NCI-H69 (cell line): ENCODE results near the gene FEN1.

Experiments used
- DNase-seq: peaks from one replicate; lab custom pipeline; 2025; lab: John Stamatoyannopoulos, UW

The FEN1 gene

GRCh38 chr11:61756452-61757212 lies 36.1 kb upstream of the FEN1 start:
- peak; percentile 64 for DNase-seq

GRCh38 chr11:61757213-61757862 lies 35.4 kb upstream of the FEN1 start:
- no peak for DNase-seq

- DNase-seq: no peak
These were observed 31.8 kb upstream of the FEN1 start for GRCh38 chr11:61760946-61761345.

- no peak for DNase-seq
These were observed 31.1 kb upstream of the FEN1 start for GRCh38 chr11:61761440-61762222.

GRCh38 chr11:61762223-61762615 lies 30.5 kb upstream of the FEN1 start:
- no peak for DNase-seq

GRCh38 chr11:61762798-61763197 lies 29.9 kb upstream of the FEN1 start:
- DNase-seq: no peak

- no peak for DNase-seq
These were observed 28.6 kb upstream of the FEN1 start for GRCh38 chr11:61763930-61764605.

GRCh38 chr11:61764606-61765260 lies 28.0 kb upstream of the FEN1 start:
- no peak for DNase-seq

- no peak for DNase-seq
These were observed 27.0 kb upstream of the FEN1 start for GRCh38 chr11:61765550-61766253.

GRCh38 chr11:61766353-61766841 lies 26.3 kb upstream of the FEN1 start:
- DNase-seq: no peak

GRCh38 chr11:61768376-61769076 lies 24.2 kb upstream of the FEN1 start:
- DNase-seq: no peak

GRCh38 chr11:61769169-61769920 lies 23.4 kb upstream of the FEN1 start:
- DNase-seq: no peak

- DNase-seq: no peak
These were observed 22.6 kb upstream of the FEN1 start for GRCh38 chr11:61769946-61770683.

- no peak for DNase-seq
These were observed 21.4 kb upstream of the FEN1 start for GRCh38 chr11:61771195-61771894.

GRCh38 chr11:61771985-61772455 lies 20.7 kb upstream of the FEN1 start:
- DNase-seq: no peak

GRCh38 chr11:61773356-61773755 lies 19.4 kb upstream of the FEN1 start:
- no peak for DNase-seq

- no peak for DNase-seq
These were observed 18.9 kb upstream of the FEN1 start for GRCh38 chr11:61773809-61774208.

- no peak for DNase-seq
These were observed 18.3 kb upstream of the FEN1 start for GRCh38 chr11:61774411-61774810.
